Neuronal stem cell (in vitro differentiated cells): ENCODE data around the gene MDM1.

Source experiments
- DNase-seq: peaks from one replicate; pipeline ENCODE4 v3.0.0-alpha.2; 2013; ENCODE audit warnings: low spot score
- H2AFZ ChIP-seq: one replicate; pipeline ENCODE4 v1.6.1; 2013; ENCODE audit warnings: mild to moderate bottlenecking, low read length, inconsistent platforms
- H2AK5ac ChIP-seq: 2 replicates; pipeline ENCODE4 v1.6.1; 2013; ENCODE audit warnings: low read depth, mild to moderate bottlenecking, inconsistent platforms, low read length, moderate library complexity, mixed read lengths
- H2BK120ac ChIP-seq: 2 replicates; pipeline ENCODE4 v1.6.1; 2013; ENCODE audit warnings: low read depth, mild to moderate bottlenecking, inconsistent platforms, low read length, moderate library complexity, mixed read lengths
- H2BK12ac ChIP-seq: one replicate; pipeline ENCODE4 v1.6.1; 2013; ENCODE audit warnings: low read length, inconsistent platforms
- H2BK15ac ChIP-seq: 2 replicates; pipeline ENCODE4 v1.6.1; 2013; ENCODE audit warnings: mild to moderate bottlenecking, low read length, inconsistent platforms, mixed read lengths
- H2BK5ac ChIP-seq: one replicate; pipeline ENCODE4 v1.6.1; 2013; ENCODE audit warnings: inconsistent platforms, mild to moderate bottlenecking, low read length, moderate library complexity
- H3K14ac ChIP-seq: one replicate; pipeline ENCODE4 v1.6.1; 2013; ENCODE audit warnings: low read length, inconsistent platforms
- H3K18ac ChIP-seq: 2 replicates; pipeline ENCODE4 v1.6.1; 2013; ENCODE audit warnings: low read length, inconsistent platforms
- H3K23ac ChIP-seq: 2 replicates; pipeline ENCODE4 v1.6.1; 2013; ENCODE audit warnings: low read depth, mild to moderate bottlenecking, mixed read lengths, low read length, inconsistent platforms; ENCODE audit not compliant: poor library complexity
- H3K27ac ChIP-seq: replicated peaks from 3 replicates; pipeline ENCODE4 v1.5.1; 2013; ENCODE audit warnings: low read length, inconsistent platforms
- H3K27me3 ChIP-seq, 3 experiments: 2 replicates each; pipeline ENCODE4 v1.6.1; 2013; ENCODE audit warnings: low read length in 3 of 3, mild to moderate bottlenecking in 2 of 3, inconsistent platforms in 1 of 3, low read depth in 1 of 3, mixed read lengths in 1 of 3, moderate library complexity in 1 of 3; ENCODE audit not compliant: control insufficient read depth in 3 of 3, insufficient read depth in 3 of 3
- H3K36me3 ChIP-seq, 2 donors: replicated peaks in 1 of 2; 2 replicates each; pipeline ENCODE4 v1.6.1; 2013; ENCODE audit warnings: low read length in 2 of 2; ENCODE audit not compliant: control insufficient read depth in 2 of 2, insufficient read depth in 2 of 2
- H3K4ac ChIP-seq: 2 replicates; pipeline ENCODE4 v1.6.1; 2013; ENCODE audit warnings: inconsistent platforms, mild to moderate bottlenecking, low read length, moderate library complexity
- H3K4me1 ChIP-seq, 2 donors: 1 replicate in 1 of 2; 2 replicates in 1 of 2; pipeline ENCODE4 v1.6.1; 2013; ENCODE audit warnings: low read length in 2 of 2, low read depth in 1 of 2; ENCODE audit not compliant: control insufficient read depth in 2 of 2, insufficient read depth in 1 of 2
- H3K4me2 ChIP-seq: one replicate; pipeline ENCODE4 v1.6.1; 2013; ENCODE audit warnings: mild to moderate bottlenecking, low read length, inconsistent platforms; ENCODE audit not compliant: insufficient read depth, poor library complexity, severe bottlenecking
- H3K4me3 ChIP-seq, 2 donors: 2 replicates each; pipeline ENCODE4 v1.5.1; 2013; ENCODE audit warnings: low read length in 2 of 2, mild to moderate bottlenecking in 2 of 2, inconsistent platforms in 1 of 2, moderate library complexity in 1 of 2
- H3K79me1 ChIP-seq: one replicate; pipeline ENCODE4 v1.6.1; 2013; ENCODE audit warnings: low read depth, mild to moderate bottlenecking, inconsistent platforms, low read length, moderate library complexity
- H3K9ac ChIP-seq: one replicate; pipeline ENCODE4 v1.6.1; 2013; ENCODE audit warnings: mild to moderate bottlenecking, low read depth, low read length, inconsistent platforms; ENCODE audit not compliant: poor library complexity
- H3K9me3 ChIP-seq, 2 donors: replicated peaks in 1 of 2; 2 replicates each; pipeline versions ENCODE3 to v1.6.1; 2013; ENCODE audit warnings: low read length in 2 of 2, mild to moderate bottlenecking in 2 of 2, inconsistent platforms in 1 of 2, low read depth in 1 of 2, mixed read lengths in 1 of 2, moderate library complexity in 1 of 2; ENCODE audit not compliant: control insufficient read depth in 2 of 2, insufficient read depth in 1 of 2
- H4K8ac ChIP-seq: one replicate; pipeline ENCODE4 v1.6.1; 2013; ENCODE audit warnings: low read depth, mild to moderate bottlenecking, inconsistent platforms, low read length, moderate library complexity
- H4K91ac ChIP-seq: one replicate; pipeline ENCODE4 v1.6.1; 2013; ENCODE audit warnings: low read length, low read depth, mild to moderate bottlenecking, inconsistent platforms; ENCODE audit not compliant: poor library complexity
- WGBS, 2 donors: extraction: QIAGEN DNeasy Blood & Tissue Kit; methylation state at CpG; one replicate each; pipeline ENCODE4 v1.1.7; 2013; ENCODE audit warnings: missing lambda C conversion rate in 2 of 2, mixed read lengths in 1 of 2; ENCODE audit not compliant: insufficient read length in 2 of 2, insufficient replicate concordance in 1 of 2; ENCODE audit errors: extremely low coverage in 2 of 2; 5-methylcytosine and 5-hydroxymethylcytosine counted together

Gene MDM1

DNA sequence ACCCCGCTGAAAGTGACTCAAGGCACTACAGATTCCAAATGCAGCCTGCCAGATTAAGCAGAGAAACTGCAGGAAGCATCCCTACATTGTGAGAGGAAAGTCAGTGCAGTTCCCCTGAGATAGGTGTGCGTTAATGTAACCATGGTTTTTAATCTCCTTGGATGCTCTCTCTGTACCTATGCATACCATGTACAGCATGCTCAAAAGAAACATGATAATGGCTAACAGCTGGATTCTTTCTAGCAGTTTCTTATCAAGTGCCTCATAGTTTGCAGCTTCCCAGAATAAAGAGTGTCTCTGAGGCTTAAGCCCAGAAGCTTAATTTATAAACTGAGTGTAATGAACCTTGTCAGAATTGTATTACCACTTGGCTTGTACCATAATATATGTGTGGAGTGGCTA, 17.1 kb upstream of the MDM1 start:
- no peak overlapping the region for H2BK5ac ChIP-seq
- no peaks in the 10 kb centered on the region for H3K36me3 ChIP-seq
- no peak overlapping the region for H2BK15ac ChIP-seq
- no peak overlapping the region for H3K18ac ChIP-seq
- WGBS, 2 donors = no CpG with 5 or more reads among the region's 2 CpGs
- no peak overlapping the region for H4K91ac ChIP-seq
- no peak overlapping the region for H2BK12ac ChIP-seq
- no peak overlapping the region for H3K9ac ChIP-seq
- H3K9me3 ChIP-seq = no peaks in the 10 kb centered on the region
- H3K27ac ChIP-seq = no peak overlapping the region
- peaks cover 0 to 3% of the 10 kb centered on the region in 2 donors for H3K4me1 ChIP-seq
- no peak overlapping the region for H3K23ac ChIP-seq
- no peak overlapping the region for H2AK5ac ChIP-seq
- no peak overlapping the region for H2BK120ac ChIP-seq
- H3K14ac ChIP-seq = no peak overlapping the region
- no peak overlapping the region for H3K4me2 ChIP-seq
- no peak overlapping the region for H3K4me3 ChIP-seq
- no peak for DNase-seq
- H3K27me3 ChIP-seq = no peaks in the 10 kb centered on the region
- H4K8ac ChIP-seq = no peak overlapping the region
- no peak overlapping the region for H2AFZ ChIP-seq
- H3K79me1 ChIP-seq = no peaks in the 10 kb centered on the region
- no peak overlapping the region for H3K4ac ChIP-seq

DNA sequence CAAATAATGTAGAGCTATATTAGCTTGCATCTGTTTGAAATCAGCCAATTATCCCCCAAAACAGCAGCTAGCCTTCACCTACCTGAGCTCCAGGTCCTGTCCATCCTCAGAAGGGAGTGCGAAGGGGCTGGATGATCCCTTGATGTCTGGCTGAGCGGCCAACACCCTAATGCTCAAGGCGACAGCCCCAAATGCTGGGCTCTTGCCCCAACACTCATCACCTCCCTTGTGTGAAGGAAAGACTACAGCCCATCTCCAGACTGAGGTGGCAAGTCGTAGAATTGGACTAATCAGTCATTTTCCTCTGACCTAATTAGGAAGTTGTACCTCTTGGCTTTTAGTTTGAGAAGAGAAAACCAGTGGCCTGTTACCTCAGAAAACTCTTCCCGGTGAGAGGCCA, 16.3 kb upstream of the MDM1 start:
- no peak overlapping the region for H3K27ac ChIP-seq

DNA sequence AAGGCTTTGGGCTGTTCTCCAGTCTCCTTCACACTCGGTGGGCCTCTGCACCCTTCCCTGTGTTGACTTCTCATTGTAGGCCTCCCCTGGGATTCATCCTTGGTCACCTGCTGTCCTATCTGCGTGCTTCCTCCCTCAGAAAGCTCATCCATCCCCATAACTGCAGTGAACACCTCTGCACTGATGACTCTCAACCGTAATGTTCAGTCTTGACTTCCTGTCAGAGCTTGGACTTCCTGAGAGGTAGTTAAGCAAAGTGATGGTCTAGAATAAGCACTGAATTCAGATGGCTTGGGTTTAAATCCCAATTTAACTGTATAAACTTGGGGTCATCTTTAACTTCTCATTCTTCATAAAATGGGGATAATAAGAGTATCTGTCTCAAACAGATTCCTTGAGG, 13.6 kb upstream of the MDM1 start:
- H2BK5ac ChIP-seq = no peak overlapping the region
- no peaks in the 10 kb centered on the region for H3K79me1 ChIP-seq
- no peaks in the 10 kb centered on the region for H3K36me3 ChIP-seq
- no peak overlapping the region for H3K14ac ChIP-seq
- no peak overlapping the region for H4K8ac ChIP-seq
- no peak overlapping the region for H2BK15ac ChIP-seq
- no peak for DNase-seq
- H3K4ac ChIP-seq = no peak overlapping the region
- no CpG with 5 or more reads among the region's 3 CpGs for WGBS, 2 donors
- no peak overlapping the region for H2AK5ac ChIP-seq
- no peak overlapping the region for H2AFZ ChIP-seq
- no peak overlapping the region for H2BK12ac ChIP-seq
- no peak overlapping the region for H3K27ac ChIP-seq
- H3K9ac ChIP-seq = no peak overlapping the region
- H3K4me1 ChIP-seq = peaks cover 0 to 9% of the 10 kb centered on the region in 2 donors
- H3K23ac ChIP-seq = no peak overlapping the region
- no peak overlapping the region for H2BK120ac ChIP-seq
- H3K9me3 ChIP-seq = no peaks in the 10 kb centered on the region
- no peak overlapping the region for H4K91ac ChIP-seq
- peaks cover 0 to 10% (median 0%) of the 10 kb centered on the region in 3 experiments for H3K27me3 ChIP-seq
- no peak overlapping the region for H3K4me2 ChIP-seq
- no peak overlapping the region for H3K18ac ChIP-seq
- no peak overlapping the region for H3K4me3 ChIP-seq

More for the DNA sequence above, 16.3 kb upstream of the MDM1 start:
- no peak overlapping the region for H3K9ac ChIP-seq
- H3K18ac ChIP-seq = no peak overlapping the region
- no peak overlapping the region for H2BK120ac ChIP-seq
- H2BK5ac ChIP-seq = no peak overlapping the region
- no peaks in the 10 kb centered on the region for H3K36me3 ChIP-seq
- H3K27me3 ChIP-seq = peaks cover 0 to under 1% (median 0%) of the 10 kb centered on the region in 3 experiments
- no peak overlapping the region for H3K4me2 ChIP-seq
- H3K23ac ChIP-seq = no peak overlapping the region
- H2AK5ac ChIP-seq = no peak overlapping the region
- no CpG with 5 or more reads among the region's 5 CpGs for WGBS, 2 donors
- H3K4me1 ChIP-seq = peaks cover 0 to 3% of the 10 kb centered on the region in 2 donors
- no peak overlapping the region for H2BK12ac ChIP-seq
- H4K91ac ChIP-seq = no peak overlapping the region
- no peak for DNase-seq
- no peak overlapping the region for H4K8ac ChIP-seq
- no peak overlapping the region for H3K4me3 ChIP-seq
- H2BK15ac ChIP-seq = no peak overlapping the region
- no peak overlapping the region for H3K4ac ChIP-seq
- no peaks in the 10 kb centered on the region for H3K9me3 ChIP-seq
- H3K79me1 ChIP-seq = no peaks in the 10 kb centered on the region
- no peak overlapping the region for H2AFZ ChIP-seq
- H3K14ac ChIP-seq = no peak overlapping the region

DNA sequence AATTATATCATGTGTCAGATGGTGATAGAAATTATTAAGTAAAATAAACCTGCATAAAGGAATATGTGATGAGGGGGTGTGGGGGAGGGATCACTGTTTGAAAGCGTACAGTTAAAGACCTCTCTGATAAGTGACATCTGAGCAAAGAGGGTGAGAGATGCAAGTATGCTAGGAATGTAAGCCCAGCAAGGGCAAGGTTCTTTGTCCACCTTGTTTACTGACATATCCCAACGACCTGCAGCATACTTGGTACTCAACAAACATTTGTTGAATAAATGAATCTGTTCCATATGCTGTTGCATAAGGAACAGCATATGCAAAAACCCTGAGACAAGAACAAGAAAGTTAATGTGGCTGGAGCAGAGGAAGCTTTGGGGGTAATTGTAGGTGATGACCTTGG, 12.0 kb upstream of the MDM1 start:
- Histone ChIP-seq H2BK5ac (no peak overlapping the region), H2AFZ (no peak overlapping the region), H3K4me2 (no peak overlapping the region), H2BK15ac (no peak overlapping the region), H3K9ac (no peak overlapping the region), H2BK120ac (no peak overlapping the region), H3K18ac (no peak overlapping the region), H3K27me3 (peaks cover 0 to 10% (median 0%) of the 10 kb centered on the region in 3 experiments), H3K36me3 (no peaks in the 10 kb centered on the region), H2BK12ac (no peak overlapping the region), H2AK5ac (no peak overlapping the region), H3K4me1 (peaks cover 0 to 7% of the 10 kb centered on the region in 2 donors), H3K79me1 (no peaks in the 10 kb centered on the region), H4K91ac (no peak overlapping the region), H3K14ac (no peak overlapping the region), H3K9me3 (no peaks in the 10 kb centered on the region), H3K4me3 (no peak overlapping the region), H3K27ac (no peak overlapping the region), H3K23ac (no peak overlapping the region), H4K8ac (no peak overlapping the region), H3K4ac (no peak overlapping the region)
- no peak for DNase-seq
- no CpG with 5 or more reads among the region's 2 CpGs for WGBS, 2 donors
